NOMO-1 (cell line): ENCODE results near the gene ZSCAN31.
A peak's percentile ranks its signal among the peaks of the same experiment; 100 is the strongest.
"Not testable (repeated sequence)": the region's sequence is repeated elsewhere in the genome, so short reads cannot be mapped to it uniquely, and the experiment has no call there.

Experiments
- DNase-seq, 2 experiments: peaks; one replicate each; lab custom pipeline; 2025; ENCODE audit not compliant: unreplicated experiment in 2 of 2; lab: John Stamatoyannopoulos, UW

Gene ZSCAN31

DNA sequence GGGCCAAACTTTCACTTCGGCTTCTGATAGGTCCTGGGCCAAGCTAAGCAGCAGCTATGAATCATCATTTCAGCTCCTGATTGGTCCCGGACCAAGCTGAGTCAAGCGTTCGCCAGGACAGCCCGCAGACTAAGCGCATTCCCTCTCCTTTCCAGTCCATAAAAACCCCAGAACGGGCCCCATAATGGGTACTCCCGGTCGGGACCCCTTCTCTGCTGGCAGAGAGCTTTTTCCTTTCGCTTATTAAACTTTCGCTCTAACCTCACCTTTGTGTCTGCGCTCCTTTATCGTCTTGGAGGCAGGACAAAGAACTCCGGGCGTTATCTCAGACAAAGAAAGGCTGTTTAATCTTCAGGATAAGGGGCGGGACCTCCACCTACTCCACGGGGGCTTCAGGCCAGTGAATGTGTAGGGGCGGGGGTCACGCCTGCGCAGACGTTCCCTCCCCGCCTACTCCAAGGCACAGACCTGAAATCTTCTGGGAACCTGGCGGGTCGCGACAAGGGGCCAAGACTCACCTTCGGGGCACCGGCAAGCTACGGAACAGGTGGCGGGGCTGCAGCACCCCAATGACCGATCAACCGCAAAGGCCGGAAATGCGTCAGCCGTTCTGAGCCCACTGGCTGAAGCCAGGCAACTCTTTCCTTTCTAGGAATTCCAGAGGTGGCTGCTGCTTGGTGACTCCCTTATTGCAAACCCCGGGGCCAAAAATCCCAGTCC lies at the start of gene ZSCAN31:
TSS of gene ZSCAN31 (minus strand) at position 585 of the 720 bp plus-strand sequence. CDS start 6,465 bp downstream, outside the sequence.
- peak; percentile 82 to 91 for DNase-seq

DNA sequence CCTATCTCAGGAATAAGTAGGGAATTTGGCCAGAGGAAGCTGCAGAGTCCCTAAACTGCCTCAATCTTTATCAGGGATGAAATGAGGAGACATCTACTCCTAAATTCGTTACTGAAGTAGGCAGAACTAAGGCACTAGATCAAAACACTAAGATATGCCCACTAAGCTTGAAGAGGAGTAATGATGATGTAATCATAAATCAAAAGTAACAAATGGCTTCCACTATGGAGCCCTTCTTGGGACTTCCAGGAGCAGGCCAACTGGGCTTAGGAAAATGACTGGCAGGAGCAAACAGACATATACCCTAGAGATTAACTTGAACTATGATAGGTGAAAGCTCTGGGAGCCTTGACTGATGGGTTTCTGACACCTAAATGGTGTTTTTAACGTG lies 48.2 kb upstream of the ZSCAN31 start:
- DNase-seq: no peak

DNA sequence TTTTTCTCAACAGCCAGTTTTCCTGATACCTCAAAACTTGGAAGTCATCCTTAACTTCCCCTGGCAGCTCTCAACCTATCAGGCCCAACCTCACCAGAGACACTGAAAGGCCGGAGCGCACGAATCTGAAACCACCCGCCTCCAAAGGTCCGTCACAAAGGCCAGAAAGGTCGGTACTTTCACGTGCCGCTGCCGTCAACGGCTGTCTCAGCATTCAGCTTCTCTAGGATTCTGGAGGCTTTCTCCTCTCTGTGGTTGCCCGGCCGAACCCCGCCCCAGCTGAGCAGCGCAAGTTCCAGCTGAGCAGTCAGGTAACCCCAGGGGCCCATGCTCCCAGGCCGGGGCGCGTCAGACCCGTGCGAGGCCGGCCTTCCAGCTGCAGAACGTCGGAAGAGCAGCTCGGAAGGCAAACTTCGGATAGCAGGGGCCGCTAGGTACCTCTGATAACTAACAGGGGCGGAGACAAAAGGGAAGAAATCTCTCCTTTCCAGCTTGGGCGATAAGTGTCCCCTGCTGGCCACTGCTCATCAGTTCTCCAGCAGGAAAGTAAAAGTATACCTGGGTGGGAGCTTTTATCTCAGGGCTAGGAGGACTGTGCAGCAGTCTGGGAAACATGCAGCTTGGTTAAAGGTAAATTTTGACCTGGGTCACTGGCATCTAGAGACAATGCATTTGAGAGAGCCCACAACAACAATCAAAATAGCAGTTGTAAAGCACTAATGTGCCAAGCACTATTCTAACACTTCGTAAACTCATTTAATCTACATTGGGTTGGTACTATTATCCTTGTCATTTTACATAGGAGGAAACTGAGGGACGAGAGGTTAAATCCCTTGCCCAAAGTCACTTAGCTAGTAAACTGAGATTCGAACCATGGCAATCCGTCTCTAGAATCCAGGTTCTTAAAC lies 47.5 kb upstream of the ZSCAN31 start:
- DNase-seq: peak; percentile 53 to 58

DNA sequence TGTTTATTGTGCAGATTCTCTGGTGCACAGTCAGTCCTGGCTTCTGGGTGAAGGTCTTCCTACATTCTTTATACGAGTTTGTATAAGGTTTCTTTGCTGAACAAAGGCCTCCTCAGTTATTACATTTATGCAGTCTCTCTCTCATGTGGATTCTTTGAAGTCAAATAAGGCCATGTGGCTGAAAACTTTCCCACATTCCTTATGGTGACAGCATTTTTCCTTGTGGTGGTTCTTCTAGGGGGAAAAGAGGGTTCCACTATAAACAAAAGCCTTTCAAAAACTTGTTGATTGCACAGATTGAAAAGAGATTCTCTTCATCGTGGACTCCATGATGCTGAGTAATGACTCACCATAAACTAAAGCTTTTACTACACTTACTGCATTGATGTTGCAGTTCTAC lies 44.4 kb upstream of the ZSCAN31 start:
- no peak for DNase-seq

- no peak for DNase-seq
Observed at GRCh38 chr6:28378644-28379043, 42.7 kb upstream of the ZSCAN31 start.

DNA sequence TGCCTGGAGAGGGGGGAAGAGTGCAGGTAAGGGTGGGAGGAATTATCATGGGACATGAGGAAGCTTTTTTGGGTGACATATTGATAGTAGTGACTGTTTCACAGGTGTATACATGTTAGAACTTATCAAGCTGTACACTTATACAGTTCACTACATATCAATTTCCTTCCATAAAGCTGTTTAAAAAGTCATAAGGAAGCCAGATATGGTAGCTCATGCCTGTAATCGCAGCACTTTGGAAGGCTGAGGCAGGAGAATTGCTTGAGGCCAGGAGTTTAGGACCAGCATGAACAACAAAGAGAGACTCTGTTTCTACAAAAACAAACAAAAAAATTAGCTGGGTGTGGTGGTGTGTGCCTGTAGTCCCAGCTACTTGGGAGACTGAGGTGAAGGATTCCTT lies 41.9 kb upstream of the ZSCAN31 start:
- no peak for DNase-seq

DNA sequence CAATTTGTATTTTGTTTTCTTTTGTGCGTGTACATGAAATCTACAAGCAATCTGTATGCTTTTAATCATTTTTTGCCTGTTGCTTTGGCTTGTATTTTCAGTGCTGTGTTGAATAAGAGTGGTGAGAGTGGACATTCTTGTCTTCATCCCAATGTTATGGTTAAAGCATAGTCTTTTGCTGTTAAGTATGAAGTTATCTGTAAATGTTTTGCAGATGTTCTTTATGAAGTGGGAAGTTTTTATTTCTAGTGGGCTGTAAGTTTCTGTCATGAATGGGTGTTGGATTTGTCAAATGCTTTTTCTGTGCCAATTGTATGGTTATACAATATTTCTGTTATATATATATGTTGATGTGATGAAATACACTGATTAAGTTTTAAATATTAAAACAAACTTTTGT lies 38.0 kb upstream of the ZSCAN31 start:
- no peak for DNase-seq

DNA sequence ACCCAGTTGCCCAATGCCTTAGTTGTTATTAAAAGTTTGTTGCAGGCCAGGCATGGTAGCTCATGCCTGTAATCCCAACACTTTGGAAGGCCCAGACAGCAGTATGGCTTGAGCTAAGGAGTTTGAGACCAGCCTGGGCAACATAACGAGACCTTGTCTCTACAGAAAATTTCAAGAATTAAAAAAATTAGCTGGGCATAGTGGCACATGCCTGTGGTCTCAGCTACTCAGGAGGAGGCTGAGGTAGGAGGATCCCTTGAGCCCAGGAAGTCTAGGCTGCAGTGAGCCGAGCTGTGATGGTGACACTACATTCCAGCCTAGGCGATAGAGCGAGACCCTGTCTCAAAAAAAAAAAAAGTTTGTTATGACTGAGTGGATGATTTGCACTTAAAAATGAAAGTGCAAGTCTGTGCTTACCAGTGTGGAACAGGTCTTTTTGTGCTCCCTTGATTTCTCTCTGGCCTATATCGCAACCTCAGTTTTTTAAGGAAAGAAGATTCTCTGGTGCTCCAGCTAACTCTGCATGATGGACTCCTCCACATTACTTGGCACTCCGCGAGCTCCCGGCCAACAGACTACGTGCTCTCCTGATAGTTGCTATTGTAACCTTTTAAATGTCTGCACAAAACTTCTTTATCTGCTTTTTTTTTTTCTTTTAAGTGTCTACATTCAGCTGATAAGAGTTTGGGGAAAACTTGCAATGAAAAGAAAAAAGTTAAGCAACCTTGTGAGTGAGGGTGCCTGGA lies 35.9 kb upstream of the ZSCAN31 start:
- DNase-seq: no peak

DNA sequence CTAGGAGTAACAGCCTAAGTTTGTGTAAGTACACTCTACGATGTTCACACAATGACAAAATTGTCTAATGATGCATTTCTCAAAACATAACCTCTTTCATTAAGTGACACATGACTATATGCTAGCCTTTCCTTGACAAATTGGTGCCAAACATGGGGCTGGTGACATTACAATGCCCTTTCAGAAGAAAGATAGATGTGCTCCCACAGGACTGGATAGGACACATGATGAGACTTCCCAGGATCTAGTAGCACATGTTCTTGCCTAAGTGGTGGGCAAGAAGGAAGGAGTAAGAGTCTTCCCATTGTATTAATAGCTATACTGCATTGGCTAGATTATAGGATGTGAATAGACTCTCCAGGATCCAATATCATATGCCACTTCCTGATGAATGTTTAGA lies 35.3 kb upstream of the ZSCAN31 start:
- DNase-seq: no peak

DNA sequence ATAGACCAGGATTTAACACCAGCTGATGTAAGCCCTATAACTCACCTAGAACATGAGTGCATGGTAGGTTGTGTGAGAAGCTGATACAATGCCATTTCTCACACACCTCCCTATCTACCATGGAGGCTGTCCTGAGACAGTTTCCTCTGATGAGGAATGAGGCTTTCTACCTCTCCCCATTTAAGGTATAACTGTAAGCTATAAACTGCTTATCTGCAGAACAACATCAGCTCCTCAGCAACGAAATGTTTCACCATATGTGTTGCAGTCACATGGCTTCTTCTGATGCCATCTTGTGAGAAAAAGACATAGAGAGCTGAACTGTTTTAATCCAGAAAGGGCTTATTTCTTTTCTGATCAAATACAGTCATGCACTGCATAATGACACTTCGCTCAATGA lies 34.5 kb upstream of the ZSCAN31 start:
- no peak for DNase-seq

DNA sequence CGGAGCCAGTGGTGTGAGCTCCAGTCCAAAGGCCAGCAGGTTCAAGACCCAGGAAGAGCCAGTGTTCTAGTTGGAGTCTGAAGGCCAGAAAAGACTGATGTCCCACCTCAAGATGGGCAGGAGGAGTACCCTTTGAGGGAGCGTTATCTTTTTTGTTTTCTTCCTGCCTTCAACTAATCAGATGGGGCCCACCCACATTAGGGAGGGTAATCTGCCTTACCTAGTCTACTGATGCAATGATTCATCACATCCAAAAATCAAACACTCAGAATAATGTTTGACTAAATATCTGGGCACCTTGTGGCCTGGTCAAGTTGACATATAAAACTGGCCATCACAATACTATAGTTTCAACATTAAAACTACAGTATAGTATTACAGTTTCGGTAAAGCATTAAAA lies 33.5 kb upstream of the ZSCAN31 start:
- DNase-seq: no peak

- DNase-seq: peak; percentile 75 to 94
Observed at GRCh38 chr6:28368522-28368921, 32.6 kb upstream of the ZSCAN31 start.

DNA sequence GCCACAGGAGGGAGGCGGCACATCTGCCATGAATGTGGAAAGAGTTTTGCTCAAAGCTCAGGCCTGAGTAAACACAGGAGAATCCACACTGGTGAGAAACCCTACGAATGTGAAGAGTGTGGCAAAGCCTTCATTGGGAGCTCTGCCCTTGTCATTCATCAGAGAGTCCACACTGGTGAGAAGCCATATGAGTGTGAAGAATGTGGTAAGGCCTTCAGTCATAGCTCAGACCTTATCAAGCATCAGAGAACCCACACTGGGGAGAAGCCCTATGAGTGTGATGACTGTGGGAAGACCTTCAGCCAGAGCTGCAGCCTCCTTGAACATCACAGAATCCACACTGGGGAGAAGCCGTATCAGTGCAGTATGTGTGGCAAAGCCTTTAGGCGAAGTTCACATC lies 29.6 kb upstream of the ZSCAN31 start:
- not testable (repeated sequence) for DNase-seq

GRCh38 chr6:28360961-28361360 lies 25.0 kb upstream of the ZSCAN31 start:
- no peak for DNase-seq

GRCh38 chr6:28359562-28359961 lies 23.6 kb upstream of the ZSCAN31 start:
- DNase-seq: not testable (repeated sequence)

- no peak for DNase-seq
Observed at GRCh38 chr6:28357036-28357435, 21.1 kb upstream of the ZSCAN31 start.

- DNase-seq: no peak
Observed at GRCh38 chr6:28356666-28357020, 20.7 kb upstream of the ZSCAN31 start.

DNA sequence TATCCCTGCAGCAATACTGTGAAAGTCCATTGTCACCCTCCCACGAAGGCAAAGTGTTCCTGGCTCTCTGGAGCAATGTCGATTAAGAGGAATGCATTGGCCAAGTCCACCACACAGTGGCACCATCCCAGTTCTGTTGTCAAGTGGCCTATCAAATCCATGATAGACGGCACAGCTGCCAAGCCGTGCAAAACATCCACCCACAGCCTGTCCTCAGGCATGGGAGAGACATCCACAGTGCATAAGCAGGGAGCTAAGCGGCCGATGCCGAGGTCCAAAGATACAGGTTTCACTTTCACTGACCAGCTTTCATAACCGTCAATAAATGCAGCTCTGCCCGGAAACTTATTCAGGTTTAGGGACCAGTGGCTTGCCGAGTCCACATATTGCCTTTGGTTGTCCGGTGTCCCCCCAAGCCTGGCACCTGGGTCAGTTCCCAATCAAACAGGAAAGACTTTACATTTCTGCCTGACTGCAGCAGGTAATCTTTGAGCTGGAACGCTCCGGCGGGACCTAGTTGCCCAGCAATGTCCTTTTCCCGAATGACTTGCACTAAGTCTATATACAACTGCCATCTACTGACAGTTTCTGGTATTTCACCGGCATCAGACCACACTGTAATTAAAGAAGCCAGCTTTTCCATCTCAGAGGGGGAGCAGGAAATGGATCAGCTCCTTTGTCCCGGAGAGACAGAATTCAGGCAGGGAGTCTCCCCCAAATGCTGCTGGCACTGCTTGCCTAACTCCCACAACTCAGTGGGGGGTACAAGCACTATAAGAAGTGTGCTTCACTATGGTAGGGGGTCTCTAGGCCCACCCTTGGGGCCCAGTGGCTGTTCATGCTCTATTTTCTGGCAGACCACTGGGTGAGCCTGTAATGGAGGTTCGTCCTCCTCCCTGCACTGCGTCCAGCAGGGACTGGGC lies 20.1 kb upstream of the ZSCAN31 start:
- DNase-seq: peak; percentile 64 to 83

DNA sequence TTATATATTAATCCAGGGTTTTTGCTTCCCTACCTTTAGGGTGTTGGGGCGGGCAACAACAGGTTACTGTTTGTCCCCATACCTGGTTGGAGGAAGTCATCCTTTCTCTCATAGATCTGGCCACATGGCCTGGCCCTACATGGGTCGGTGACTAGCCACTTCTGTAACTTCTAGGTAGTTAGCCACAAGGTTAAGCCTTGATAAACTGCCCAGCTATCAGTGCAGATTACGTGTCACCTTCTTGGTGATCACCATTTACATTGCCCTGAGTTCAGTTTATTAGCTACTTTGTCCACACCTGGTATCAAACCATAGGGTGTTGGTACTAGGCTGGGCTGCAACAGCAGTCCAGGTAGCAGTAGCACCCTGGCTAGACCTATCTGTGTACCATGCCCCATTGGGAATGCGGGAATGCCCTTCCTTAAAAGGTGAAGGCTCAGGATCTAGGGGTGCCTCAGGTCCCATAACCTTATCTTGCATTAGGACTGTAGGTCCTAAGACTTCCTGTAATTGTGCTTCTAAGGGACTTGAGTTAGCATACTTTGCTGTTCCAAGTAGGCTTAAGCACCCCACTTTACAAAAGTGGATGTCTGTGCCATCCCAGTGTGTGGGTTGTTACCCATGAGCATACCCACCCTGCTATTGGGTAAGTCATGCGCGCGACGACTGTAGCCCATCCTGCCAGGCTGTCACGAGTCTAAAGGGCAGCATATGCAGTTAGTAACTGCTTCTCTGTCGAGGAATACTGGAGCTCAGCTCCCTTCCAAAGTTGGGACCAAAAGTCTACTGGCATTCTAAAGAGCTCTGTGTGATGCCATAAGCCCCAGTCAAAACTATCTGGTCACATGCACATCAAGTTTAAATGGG lies 19.0 kb upstream of the ZSCAN31 start:
- DNase-seq: no peak
